HG03139 (cell line): ENCODE results near the gene GNE.
"Not testable (repeated sequence)": the region's sequence is repeated elsewhere in the genome, so short reads cannot be mapped to it uniquely, and the experiment has no call there.

Experiments used
- ATAC-seq: cut with Tn5 transposase; IDR thresholded peaks from one replicate; pipeline ENCODE4 v1.9.1; 2021; ENCODE audit not compliant: unreplicated experiment

The GNE gene

GRCh38 chr9:36208521-36209253, 49.6 kb downstream of the GNE start:
- ATAC-seq: no peak

- no peak for ATAC-seq
These were observed 50.7 kb downstream of the GNE start for GRCh38 chr9:36207546-36208012.

GRCh38 chr9:36207016-36207415, 51.2 kb downstream of the GNE start:
- no peak for ATAC-seq

DNA sequence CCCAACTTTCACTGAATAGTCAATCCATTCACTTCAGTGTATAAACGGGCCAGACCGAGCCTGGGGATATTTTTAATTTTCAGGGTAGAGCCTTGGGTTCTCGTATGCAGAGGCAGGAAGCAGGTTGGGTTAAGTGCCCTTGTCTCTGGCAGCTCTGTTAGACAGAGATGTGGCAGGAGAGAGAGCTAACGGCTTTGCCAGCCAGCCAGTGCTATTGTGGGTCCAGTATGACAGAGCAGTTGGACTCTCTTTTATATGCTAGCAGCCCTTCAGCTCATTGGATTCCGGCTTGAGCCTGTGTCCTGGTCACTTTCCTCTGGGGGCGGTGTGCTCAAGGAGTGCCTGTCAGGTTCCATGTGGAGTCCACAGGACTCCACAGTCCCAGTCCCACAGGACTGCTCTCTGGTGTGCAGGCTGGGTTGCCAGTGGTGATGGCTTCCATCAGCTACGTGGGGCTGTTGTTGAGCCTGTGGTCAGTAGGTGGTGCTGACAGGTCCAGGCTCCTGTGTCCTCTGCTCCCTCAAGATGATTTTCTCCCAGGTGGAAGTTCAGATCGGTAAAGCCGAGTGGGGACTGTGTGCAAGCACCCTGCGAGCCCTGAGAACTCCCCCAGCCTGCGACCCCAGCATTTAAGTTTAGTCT, 53.2 kb downstream of the GNE start:
- no peak for ATAC-seq

DNA sequence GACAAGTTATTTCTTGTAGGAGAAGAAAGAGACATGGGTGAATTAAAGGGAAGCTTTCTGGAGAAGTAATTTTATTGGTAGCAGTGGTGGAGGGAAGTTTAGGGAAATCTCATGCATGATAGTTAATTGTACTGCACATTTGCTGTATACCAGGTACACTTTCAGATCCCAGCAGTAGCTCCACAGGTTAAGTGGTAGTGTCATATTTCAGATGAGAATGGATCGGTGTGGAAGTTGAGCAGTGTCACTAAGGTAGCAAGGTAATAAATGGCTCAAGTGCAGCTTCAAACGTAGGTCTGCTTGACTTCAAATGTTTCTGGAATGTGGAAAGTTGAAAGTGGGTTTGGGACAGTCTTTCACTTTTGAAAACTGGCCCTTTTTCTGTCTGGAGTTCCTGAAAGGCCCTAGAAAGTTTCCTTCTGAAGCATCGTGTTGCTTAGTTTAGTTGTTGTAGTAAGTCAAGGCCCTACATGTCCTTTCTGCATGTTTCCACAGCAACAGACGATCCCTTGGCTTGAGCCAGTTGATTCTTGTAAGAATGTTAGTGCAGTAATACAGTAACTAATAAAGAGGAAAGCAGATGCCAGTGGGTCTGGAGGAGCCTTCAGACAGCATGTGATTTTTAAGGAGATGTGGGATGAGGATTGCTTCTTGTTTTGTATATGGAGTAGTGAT, 63.8 kb downstream of the GNE start:
- ATAC-seq: no peak

DNA sequence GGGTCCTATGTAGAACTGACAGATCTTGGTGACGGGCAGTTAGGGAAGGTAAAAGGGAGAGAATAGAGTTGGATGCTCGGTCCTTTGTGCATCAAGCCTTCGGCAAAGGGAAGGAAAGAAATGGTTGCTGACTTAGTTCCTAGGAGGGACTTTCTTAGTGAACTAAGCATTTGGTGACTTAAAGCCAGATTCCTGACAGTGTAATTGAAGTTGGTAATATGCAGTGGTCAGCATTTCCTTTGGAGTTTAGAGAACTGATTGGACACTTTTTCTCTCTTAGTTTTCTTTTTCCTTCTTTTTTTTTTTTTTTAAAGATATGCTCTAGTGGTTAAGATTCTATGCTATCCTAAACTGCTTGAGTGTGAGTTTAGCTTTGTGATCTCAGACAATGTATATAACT, 65.2 kb downstream of the GNE start:
- ATAC-seq: no peak

GRCh38 chr9:36192196-36192595, 66.1 kb downstream of the GNE start:
- ATAC-seq: no peak

DNA sequence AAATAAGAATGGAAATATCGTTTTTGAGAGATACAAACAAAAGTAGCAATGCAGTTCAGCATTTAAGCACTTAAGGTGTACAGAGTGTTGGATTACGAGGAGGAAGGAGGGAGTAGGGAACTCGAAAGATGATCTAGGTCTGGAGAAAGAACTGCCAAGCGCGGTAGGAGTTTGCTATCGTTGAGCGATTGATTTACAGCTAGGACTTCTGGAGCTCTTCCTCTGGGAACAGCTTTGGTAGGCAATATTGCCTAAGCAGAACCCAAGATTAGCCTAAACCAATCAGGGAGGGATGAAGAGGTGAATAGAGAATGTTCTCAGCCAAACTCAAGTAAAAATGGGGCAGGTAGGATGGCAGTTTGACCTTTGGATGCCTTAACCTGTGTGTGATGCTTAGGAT, 66.6 kb downstream of the GNE start:
- ATAC-seq: no peak

- no peak for ATAC-seq
These were observed 67.0 kb downstream of the GNE start for GRCh38 chr9:36191290-36191645.

DNA sequence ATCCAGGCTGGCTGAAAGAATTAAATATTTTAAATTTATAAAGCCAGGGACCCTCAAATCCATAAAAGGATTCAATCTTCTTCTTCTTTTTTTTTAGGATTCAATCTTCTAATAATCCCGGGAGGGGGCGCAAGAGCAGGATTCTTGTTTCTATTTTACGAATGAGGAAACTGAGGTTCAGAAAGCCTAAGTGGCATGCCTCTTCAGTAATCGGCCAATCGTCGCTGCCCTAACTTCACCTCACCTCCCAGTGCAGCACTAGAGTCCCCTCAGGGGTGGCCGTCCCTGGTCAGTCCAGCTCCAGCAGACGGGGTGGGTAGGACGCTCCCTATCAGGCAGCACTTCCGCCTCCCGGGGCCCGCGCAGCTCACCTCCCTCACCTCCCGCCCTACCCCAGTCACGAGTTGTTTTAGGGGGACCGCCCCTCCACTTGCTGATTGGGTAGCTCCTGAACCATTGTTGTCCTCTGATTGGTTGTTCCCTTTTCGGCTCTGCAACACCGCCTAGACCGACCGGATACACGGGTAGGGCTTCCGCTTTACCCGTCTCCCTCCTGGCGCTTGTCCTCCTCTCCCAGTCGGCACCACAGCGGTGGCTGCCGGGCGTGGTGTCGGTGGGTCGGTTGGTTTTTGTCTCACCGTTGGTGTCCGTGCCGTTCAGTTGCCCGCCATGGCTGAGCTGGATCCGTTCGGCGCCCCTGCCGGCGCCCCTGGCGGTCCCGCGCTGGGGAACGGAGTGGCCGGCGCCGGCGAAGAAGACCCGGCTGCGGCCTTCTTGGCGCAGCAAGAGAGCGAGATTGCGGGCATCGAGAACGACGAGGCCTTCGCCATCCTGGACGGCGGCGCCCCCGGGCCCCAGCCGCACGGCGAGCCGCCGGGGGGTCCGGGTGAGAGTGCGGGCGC, 67.6 kb downstream of the GNE start, which contains the start of gene CLTA:
Gene CLTA, plus strand, starts transcription at position 534 of the 902 bp plus-strand sequence. Its CDS starts 136 bp downstream, at position 670.
- ATAC-seq: peak; percentile 93

- no peak for ATAC-seq
These were observed 68.3 kb downstream of the GNE start for GRCh38 chr9:36189976-36190375.

- ATAC-seq: no peak
These were observed 70.0 kb downstream of the GNE start for GRCh38 chr9:36188212-36188611.

GRCh38 chr9:36187414-36187813, 70.8 kb downstream of the GNE start:
- no peak for ATAC-seq

DNA sequence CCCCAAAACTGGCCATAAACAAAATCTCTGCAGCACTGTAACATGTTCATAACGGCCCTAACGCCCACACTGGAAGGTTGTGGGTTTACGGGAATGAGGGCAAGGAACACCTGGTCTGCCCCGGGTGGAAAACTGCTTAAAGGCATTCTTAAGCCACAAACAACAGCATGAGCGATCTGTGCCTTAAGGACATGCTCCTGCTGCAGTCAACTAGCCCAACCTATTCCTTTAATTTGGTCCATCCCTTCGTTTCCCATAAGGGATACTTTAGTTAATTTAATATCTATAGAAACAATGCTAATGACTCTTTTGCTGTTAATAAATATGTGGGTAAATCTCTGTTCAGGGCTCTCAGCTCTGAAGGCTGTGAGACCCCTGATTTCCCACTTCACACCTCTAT, 78.0 kb downstream of the GNE start:
- not testable (repeated sequence) for ATAC-seq

DNA sequence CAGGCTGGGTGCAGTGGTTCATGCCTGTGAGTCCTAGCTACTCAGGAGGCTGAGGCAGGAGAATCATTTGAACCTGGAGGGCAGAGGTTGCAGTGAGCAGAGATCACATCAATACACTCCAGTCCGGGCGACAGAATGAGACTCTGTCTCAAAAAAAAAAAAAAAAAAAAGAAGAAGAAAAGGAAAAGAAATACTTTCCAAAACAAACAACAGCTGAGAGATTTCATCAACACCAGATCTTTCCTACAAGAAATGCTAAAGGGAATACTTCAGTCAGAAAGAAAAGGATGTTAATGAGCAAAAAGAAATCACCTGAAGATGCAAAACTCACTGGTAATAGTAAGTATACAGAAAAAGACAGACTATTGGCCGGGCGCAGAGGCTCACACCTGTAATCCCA, 80.7 kb downstream of the GNE start:
- no peak for ATAC-seq

DNA sequence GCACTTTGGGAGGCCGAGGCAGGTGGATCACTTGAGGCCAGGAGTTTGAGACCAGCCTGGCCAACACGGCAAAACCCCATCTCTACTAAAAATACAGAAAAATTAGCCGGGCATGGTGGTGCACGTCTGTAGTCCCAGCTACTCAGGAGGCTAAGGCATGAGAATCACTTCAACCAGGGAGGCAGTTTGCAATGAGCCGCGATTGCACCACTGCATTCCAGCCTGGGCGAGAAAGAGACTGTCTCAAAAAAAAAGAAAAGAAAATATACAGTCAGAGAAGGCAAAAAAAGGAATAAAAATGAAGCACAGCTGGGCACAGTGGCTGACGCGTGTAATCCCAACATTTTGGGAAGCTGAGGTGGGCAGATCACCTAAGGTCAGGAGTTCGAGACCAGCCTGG, 81.8 kb downstream of the GNE start:
- ATAC-seq: not testable (repeated sequence)

DNA sequence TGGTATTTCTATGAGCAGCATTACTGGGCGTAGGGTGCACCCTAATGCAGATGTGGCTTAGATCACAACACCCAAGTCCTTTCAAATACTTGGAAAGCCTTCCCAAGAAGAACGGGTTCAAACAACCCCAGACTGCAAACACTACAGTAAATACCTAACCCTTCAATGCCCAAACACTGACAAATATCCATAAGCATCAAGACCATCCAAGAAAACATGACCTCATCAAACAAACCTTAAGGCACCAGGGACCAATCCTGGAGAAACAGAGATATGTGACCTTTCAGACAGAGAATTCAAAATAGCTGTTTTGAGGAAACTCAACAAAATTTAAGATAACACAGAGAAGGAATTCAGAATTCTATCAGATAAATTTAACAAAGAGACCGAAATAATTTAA, 83.0 kb downstream of the GNE start:
- ATAC-seq: not testable (repeated sequence)

- ATAC-seq: no peak
These were observed 83.5 kb downstream of the GNE start for GRCh38 chr9:36174731-36175130.

GRCh38 chr9:36174271-36174670, 84.0 kb downstream of the GNE start:
- ATAC-seq: no peak

GRCh38 chr9:36173861-36174260, 84.4 kb downstream of the GNE start:
- ATAC-seq: no peak

DNA sequence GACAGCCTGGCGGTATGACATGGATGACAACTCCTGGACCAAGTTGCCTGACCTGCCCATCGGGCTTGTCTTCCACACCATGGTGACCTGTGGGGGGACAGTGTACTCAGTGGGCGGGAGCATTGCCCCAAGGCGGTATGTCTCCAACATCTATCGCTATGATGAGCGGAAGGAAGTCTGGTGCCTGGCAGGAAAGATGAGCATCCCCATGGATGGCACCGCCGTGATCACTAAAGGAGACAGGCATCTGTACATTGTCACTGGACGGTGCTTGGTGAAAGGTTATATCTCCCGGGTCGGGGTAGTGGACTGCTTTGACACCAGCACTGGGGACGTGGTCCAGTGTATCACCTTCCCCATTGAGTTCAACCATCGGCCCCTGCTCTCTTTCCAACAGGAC, 87.7 kb downstream of the GNE start:
- ATAC-seq: no peak
